HUDEP-2 (cell line): ENCODE data around the gene VSTM5.
"Not testable (repeated sequence)": the region's sequence is repeated elsewhere in the genome, so short reads cannot be mapped to it uniquely, and the experiment has no call there.

Experiments used
- DNase-seq, 76 experiments: peaks; one replicate each; lab custom pipeline; 2025; ENCODE audit not compliant: unreplicated experiment in 76 of 76; lab: John Stamatoyannopoulos, UW

VSTM5 gene

DNA sequence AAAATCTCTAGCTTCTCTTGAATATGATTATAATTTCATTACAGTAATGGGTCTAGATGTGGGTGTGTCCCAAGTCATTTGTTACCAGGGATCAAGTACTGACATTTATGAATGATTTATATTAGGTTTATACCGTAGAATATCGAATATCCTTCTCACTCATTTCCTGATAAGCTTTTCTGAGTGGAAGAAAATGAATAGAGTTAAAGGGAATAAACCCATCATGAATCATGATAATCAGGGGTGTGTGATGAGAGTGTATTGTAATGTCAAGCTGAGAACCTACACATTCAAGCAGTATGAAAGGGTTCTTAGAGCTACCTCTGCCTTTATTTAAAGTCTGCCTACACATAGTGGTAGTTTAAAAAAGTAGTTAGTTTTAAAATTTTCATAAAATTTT is 49.1 kb downstream of the VSTM5 start:
- DNase-seq, result no peak

- peak in 4 of 76 experiments; percentile 7 to 28 (median 16) for DNase-seq
These were observed 53.8 kb downstream of the VSTM5 start for GRCh38 chr11:93796441-93797231.

DNA sequence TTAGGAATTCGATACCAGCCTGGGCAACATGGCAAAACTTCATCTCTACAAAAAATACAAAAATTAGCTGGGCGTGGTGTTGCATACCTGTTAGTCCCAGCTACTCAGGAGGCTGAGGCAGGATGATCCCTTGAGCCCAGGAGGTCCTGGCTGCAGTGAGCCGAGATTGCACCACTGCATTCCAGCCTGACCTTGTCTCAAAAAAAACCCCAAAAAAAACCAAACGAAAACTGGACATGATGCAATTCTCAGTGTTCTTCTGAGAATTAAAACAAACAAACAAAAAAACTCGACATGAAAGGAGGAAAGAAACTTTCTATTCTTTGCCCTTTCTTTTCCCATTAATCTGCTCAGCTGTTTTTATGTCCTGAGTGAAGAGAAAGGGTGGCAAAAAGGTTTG is 58.9 kb downstream of the VSTM5 start:
- no peak for DNase-seq

DNA sequence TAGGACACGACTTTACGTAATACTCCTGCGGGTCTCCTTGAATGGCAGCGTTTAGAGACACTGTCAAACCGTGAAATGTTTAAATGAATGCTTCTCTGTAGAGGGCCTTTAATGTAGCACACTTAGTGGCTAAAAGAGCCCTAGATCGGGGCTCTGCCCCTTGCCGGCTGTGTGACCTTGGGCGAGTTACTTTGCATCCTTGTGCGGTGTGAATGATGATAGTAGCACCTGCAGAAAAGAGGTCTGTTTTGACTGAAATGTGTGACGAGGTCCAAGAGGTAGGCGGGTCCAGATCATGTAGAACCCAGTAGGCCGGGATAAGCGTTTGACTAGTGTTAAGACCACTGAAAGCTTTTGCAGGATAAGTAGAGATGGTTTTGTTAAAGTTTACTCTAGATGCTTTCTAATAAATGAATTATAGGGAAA is 65.5 kb downstream of the VSTM5 start:
- peak in 1 of 76 experiments; percentile 30 for DNase-seq

GRCh38 chr11:93784145-93784934 is 66.1 kb downstream of the VSTM5 start, which contains the start of gene MED17:
TSS of gene MED17 (plus strand) at chr11:93784282. CDS start at chr11:93784514, 232 bp downstream.
- DNase-seq, result peak in 75 of 76 experiments; percentile 10 to 89 (median 79)

DNA sequence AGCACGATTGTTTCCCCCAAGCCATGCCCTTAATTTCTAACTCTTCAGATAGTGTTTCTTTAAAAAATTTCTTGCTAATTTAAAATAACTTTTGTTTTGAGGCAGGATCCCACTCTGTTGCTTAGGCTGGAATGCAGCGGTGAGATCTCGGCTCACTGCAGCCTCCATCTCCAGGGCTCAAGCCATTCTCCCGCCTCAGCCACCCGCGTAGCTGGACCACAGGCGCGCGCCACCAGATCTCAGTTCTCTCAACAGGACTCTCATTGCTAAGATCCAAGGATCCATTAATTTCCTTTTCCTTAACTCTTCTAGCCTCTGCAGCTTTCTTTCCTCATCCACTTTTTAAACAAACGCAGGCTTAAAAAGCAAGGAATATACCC is 66.7 kb downstream of the VSTM5 start:
- peak in 5 of 76 experiments; percentile 28 to 48 (median 41) for DNase-seq

DNA sequence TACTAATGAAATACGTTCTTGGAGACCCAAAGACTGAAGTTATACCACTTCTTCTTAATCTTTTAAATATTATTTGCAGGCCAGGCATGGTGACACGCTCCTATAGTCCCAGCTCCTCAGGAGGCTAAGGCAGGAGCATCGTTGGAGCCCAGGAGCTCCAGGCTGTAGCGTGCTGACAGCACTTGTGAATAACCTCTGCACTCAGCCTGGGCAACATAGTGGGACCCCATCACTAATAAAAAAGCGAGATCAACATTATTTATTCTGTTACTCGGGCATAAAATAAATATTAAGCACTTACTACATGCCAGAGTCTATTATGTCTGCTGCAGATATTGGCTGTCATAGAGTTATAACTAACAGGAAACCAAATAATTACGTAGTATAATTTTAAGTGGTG is 67.1 kb downstream of the VSTM5 start:
- no peak for DNase-seq

GRCh38 chr11:93775289-93775688 is 75.1 kb downstream of the VSTM5 start:
- peak in 21 of 76 experiments; percentile 1 to 41 (median 8) for DNase-seq

DNA sequence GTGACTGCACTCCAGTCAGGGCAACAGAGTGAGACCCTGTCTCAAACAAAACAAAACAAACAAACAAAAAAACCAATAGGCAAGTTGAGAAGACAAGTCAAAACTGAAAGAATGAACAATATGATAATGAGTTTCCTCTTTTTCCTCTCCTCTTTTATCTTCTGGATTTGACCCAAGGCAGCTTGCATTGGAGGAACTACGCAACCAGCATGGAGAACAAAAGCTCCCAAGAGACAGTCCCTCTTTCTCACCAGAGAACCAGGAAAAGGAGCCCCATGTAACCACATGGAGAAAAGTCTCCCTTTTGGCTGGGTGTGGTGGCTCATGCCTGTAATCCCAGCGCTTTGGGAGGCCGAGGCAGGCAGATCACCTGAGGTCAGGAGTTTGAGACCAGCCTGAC is 75.9 kb downstream of the VSTM5 start:
- DNase-seq, result not testable (repeated sequence)

GRCh38 chr11:93773601-93774200 is 76.7 kb downstream of the VSTM5 start:
- no peak for DNase-seq

DNA sequence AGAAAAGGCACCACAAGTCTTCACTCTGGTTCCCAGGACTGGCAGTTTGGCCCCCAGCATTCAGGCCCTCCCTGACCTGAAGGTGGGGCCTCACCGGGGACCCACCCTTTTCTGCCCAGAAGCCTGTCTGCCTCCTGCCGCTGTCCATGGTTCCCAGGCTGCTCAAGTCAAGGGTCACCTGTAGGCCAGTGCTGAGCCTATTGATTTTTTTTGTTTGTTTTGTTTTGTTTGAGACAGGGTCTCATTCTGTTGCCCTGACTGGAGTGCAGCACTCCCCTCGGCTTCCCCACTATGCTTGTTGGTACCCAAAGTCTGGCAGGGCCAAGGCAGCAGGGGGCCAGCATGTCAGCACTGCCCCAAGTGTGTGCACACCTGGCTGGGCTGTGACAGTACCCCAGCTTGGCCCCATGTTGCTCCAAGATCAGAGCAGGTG is 77.4 kb downstream of the VSTM5 start:
- DNase-seq, result peak in 2 of 76 experiments; percentile 11 to 13

DNA sequence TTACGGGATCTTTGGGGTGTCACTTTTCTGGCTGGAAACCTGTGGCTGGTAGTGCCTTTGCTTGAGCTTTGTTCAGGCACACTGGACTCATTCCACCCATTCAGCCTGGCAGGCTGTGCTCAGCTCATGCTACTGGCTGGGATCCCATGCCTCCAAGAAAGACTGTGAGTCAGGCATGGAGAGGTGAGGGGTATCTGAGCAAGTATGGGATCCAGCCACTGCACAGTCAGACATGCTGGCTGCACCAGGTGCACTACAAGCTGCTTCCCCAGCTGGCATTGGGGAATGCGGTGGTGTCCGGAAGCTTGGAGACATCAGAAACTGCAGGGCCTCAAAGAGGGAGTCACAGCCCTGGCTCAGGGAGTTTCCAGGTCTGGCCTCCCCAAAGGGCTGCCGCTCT is 78.3 kb downstream of the VSTM5 start:
- DNase-seq, result no peak

DNA sequence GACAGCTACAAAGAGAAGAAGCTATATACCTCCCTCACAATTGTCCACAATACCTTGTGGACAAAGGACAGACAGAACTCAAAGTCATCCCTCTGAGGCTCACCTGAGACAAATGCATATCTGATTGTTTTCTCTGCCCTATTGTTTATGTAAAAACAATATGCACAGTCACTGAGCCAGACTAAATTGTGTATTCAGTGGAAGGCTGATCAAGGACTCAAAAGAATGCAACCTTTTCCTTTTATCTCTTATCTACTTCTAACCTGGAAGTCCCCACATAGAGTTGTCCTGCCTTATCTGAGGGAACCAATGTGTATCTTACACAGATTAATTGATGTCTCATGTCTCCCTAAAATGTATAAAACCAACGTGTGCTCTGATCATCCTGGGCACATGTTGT is 80.3 kb downstream of the VSTM5 start:
- no peak for DNase-seq
